Measurements from ENCODE around the gene DLX3.

GRCh38 chr17:49978501-49978900 lies 16.5 kb downstream of the DLX3 start:
- TF ChIP-seq CTCF (IDR thresholded peaks at IDR 0.05) (no peak), POLR2A (IDR thresholded peaks at IDR 0.05) (no peak), POLR2AphosphoS5 (IDR thresholded peaks at IDR 0.05; ENCODE audit: insufficient read depth in 1 of 2, low read depth in 1 of 2) (no peak)
